Esophagus squamous epithelium (tissue), 4 donors: ENCODE results near the gene ARL17A.
"Not testable (repeated sequence)": the region's sequence is repeated elsewhere in the genome, so short reads cannot be mapped to it uniquely, and the experiment has no call there.

Experiments
- CTCF ChIP-seq, 6 experiments: fragments of 450-650 bp in 4 of 6; fragments of 200-600 bp in 2 of 6; sonication (generic) in 2 of 6; IDR thresholded peaks; one replicate each; pipeline ENCODE4 v1.5.1; 2016 to 2019; ENCODE audit warnings: antibody characterized with exemption in 6 of 6, mild to moderate bottlenecking in 4 of 6, moderate library complexity in 4 of 6
- POLR2A ChIP-seq, 4 donors: fragments of 450-650 bp; IDR thresholded peaks; one replicate each; pipeline ENCODE4 v1.6.1; 2017; ENCODE audit warnings: antibody characterized with exemption in 4 of 4, mild to moderate bottlenecking in 4 of 4, moderate library complexity in 3 of 4

GRCh38 chr17:46559155-46559554, 20.3 kb downstream of the ARL17A start:
- not testable (repeated sequence) for TF ChIP-seq CTCF, POLR2A (IDR thresholded peaks at IDR 0.05)
